ENCODE data around the gene LRRC14B. TPM values are rescaled to one million over a fixed set of nuclear protein-coding genes. Genes with fewer than 3 reads are reported as not detected.

Gene LRRC14B
- total RNA-seq, 1 donor from 2014 or later = not detected

- Histone ChIP-seq H3K27me3 (no peaks in the 10 kb centered on the region), H3K4me3 (no peak overlapping the region), H3K27ac (no peak overlapping the region), H3K36me3 (no peaks in the 10 kb centered on the region), H3K9me3 (no peaks in the 10 kb centered on the region), H3K4me1 (no peaks in the 10 kb centered on the region)
- DNase-seq = no peak
- TF ChIP-seq, protein P1, sequence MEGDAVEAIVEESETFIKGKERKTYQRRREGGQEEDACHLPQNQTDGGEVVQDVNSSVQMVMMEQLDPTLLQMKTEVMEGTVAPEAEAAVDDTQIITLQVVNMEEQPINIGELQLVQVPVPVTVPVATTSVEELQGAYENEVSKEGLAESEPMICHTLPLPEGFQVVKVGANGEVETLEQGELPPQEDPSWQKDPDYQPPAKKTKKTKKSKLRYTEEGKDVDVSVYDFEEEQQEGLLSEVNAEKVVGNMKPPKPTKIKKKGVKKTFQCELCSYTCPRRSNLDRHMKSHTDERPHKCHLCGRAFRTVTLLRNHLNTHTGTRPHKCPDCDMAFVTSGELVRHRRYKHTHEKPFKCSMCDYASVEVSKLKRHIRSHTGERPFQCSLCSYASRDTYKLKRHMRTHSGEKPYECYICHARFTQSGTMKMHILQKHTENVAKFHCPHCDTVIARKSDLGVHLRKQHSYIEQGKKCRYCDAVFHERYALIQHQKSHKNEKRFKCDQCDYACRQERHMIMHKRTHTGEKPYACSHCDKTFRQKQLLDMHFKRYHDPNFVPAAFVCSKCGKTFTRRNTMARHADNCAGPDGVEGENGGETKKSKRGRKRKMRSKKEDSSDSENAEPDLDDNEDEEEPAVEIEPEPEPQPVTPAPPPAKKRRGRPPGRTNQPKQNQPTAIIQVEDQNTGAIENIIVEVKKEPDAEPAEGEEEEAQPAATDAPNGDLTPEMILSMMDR (IDR thresholded peaks at IDR 0.05) = no peak
- ATAC-seq = no peak
- intact Hi-C loops (cut with DNase I) = no loop called here
Measured at GRCh38 chr5:153256-153655, 38.0 kb upstream of the LRRC14B start.

DNA sequence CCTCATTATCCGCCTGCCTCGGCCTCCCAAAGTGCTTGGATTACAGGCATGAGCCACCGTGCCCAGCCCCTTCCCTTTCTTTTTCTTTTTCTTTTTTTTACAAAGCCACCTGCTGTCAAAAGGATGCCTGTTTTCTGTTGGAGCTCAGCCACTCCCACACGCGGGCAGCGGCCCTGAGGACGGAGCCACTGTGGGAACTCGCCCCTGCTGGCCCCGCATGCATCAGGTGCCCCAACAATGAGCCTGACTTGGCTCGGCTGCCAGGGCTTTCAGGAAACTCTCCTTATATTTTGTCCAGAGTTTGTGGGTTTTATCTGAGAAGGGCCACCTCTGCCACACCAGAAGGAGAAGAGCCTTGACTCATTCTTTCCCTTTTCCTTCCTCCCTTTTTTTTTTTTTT lies 37.1 kb upstream of the LRRC14B start:
- no peaks in the 10 kb centered on the region for H3K27me3 ChIP-seq
- ATAC-seq (no peak), DNase-seq (no peak)
- H3K27ac ChIP-seq = no peak overlapping the region
- no peaks in the 10 kb centered on the region for H3K9me3 ChIP-seq
- TF ChIP-seq, protein P1 (IDR thresholded peaks at IDR 0.05) = no peak
- H3K4me1 ChIP-seq = no peaks in the 10 kb centered on the region
- no peaks in the 10 kb centered on the region for H3K36me3 ChIP-seq
- intact Hi-C loops (cut with DNase I) = no loop called here
- H3K4me3 ChIP-seq = no peak overlapping the region

- no peak for ATAC-seq
- H3K4me1 ChIP-seq = no peaks in the 10 kb centered on the region
Measured at GRCh38 chr5:154826-155225, 36.5 kb upstream of the LRRC14B start.

DNA sequence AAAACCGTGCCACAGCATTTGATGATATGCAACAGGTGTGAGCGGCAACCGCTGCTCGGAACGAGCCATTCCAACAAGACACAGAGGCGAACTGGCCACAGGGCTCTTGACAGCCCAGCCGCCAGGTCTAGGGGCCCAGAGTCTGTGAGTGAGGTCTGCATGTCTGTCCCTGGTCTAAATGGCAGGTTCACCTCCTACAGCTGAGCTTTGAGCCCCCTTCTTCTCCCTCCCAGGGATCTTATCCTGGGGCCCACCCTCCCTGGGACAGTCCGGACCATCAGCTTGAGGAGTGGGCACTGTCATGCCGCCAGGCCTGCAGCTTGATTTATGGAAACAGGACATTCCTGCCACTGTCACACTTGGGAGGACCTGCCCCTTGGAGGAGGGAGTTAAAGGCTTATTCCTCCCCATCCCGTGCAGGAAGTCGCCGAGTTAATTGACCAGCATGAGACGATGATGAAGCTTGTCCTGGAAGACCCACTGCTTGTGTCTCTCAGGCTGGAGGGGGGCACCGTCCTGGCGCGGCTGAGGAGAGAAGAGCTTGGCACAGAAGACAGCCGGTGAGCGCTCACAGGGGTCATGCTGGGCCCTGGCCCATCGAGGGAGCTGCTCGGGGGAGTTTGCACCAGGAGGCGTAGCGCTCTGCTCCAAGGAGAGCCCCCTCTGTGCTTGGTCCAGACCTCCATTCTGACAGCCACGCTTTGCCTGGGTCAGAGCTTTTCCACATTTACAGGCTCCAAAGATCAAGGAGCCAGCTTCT lies 35.5 kb upstream of the LRRC14B start:
- no peak for ATAC-seq
- H3K36me3 ChIP-seq = no peaks in the 10 kb centered on the region
- no peaks in the 10 kb centered on the region for H3K4me1 ChIP-seq
- H3K9me3 ChIP-seq = no peaks in the 10 kb centered on the region
- DNase-seq = peak; percentile 52
- no peaks in the 10 kb centered on the region for H3K27me3 ChIP-seq
- intact Hi-C loops (cut with DNase I) = no loop called here
- no peak overlapping the region for H3K27ac ChIP-seq
- H3K4me3 ChIP-seq = no peak overlapping the region
- TF ChIP-seq, protein P1 (IDR thresholded peaks at IDR 0.05) = no peak

More at GRCh38 chr5:154826-155225, 36.5 kb upstream of the LRRC14B start:
- Histone ChIP-seq H3K9me3 (no peaks in the 10 kb centered on the region), H3K27ac (no peak overlapping the region), H3K36me3 (no peaks in the 10 kb centered on the region), H3K27me3 (no peaks in the 10 kb centered on the region), H3K4me3 (no peak overlapping the region)
- intact Hi-C loops (cut with DNase I) = no loop called here
- TF ChIP-seq, protein P1 (IDR thresholded peaks at IDR 0.05) = no peak
- DNase-seq = no peak

- H3K9me3 ChIP-seq = no peaks in the 10 kb centered on the region
- TF ChIP-seq, protein P1 (IDR thresholded peaks at IDR 0.05) = no peak
- H3K36me3 ChIP-seq = no peaks in the 10 kb centered on the region
- H3K4me1 ChIP-seq = no peaks in the 10 kb centered on the region
- H3K4me3 ChIP-seq = no peak overlapping the region
- no peaks in the 10 kb centered on the region for H3K27me3 ChIP-seq
- H3K27ac ChIP-seq = no peak overlapping the region
- DNase-seq = peak; percentile 55
- no peak for ATAC-seq
- intact Hi-C loops (cut with DNase I) = no loop called here
Measured at GRCh38 chr5:156411-157072, 34.8 kb upstream of the LRRC14B start.

Data from upper lobe of right lung (tissue), 1 donor.